Kidney tubule cell (primary cell): ENCODE data around the gene HMG20B.
A peak's percentile ranks its signal among the peaks of the same experiment; 100 is the strongest.
"Not testable (repeated sequence)": the region's sequence is repeated elsewhere in the genome, so short reads cannot be mapped to it uniquely, and the experiment has no call there.

Experiments used
- DNase-seq: peaks from one replicate; pipeline ENCODE4 v3.0.0-alpha.2; 2018; ENCODE audit warnings: low spot score

HMG20B gene

DNA sequence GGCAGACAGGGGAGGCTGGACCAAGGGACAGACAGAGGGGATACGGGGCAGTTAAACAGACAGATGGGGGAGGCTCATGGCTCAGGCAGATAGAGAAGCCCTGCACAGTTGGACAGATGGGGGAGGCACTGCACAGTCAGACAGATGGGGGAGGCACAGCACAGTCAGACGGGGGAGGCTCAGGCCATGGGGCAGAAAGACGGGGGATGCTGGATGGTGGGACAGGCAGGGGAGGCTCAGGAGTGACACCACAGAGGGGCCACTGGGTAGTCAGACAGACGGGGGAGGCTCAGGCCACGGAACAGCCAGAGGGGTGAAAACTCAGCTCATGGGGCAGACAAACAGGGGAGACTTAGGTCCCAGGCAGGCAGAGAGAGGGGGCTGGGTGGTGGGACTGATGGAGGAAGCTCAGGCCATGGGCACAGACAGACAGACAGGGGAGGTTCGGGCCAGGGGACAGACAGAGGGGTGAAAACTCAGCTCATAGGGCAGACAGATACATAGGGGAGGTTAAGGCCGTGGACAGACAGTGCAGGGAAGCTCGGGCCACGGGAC lies 16.2 kb upstream of the HMG20B start:
- no peak for DNase-seq

DNA sequence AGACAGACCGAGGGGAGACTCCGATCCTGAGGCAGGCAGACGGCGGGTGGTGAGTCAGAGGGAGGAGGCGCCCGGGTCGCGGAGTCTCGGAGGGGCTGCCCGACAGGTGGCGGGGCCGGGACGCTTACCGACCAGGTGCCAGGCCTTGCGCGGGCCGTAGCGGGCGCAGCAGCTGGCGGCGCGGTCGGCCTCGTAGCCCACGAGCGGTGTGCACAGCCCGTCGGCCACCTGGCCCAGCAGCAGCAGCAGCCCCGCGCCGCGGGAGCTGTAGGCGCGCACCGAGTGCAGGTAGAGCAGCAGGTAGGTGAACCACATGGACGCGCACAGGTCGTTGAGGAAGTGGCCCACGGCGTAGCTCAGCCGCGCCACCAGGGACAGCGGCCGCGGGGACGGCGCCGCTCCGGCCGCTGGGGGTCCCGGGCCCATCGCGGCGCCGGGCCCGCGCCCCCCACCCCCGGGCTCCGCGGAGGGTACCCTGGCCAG lies 15.7 kb upstream of the HMG20B start:
- peak; percentile 74 for DNase-seq

GRCh38 chr19:3557461-3558248 lies 15.1 kb upstream of the HMG20B start, which contains the start of gene MFSD12:
TSS of gene MFSD12 (minus strand) at chr19:3557586. CDS start at chr19:3557403, 183 bp downstream.
- peak; percentile 94 for DNase-seq

- DNase-seq: no peak
Observed at GRCh38 chr19:3563709-3564524, 8.8 kb upstream of the HMG20B start.

GRCh38 chr19:3565139-3565538 lies 7.6 kb upstream of the HMG20B start:
- DNase-seq: peak; percentile 66

DNA sequence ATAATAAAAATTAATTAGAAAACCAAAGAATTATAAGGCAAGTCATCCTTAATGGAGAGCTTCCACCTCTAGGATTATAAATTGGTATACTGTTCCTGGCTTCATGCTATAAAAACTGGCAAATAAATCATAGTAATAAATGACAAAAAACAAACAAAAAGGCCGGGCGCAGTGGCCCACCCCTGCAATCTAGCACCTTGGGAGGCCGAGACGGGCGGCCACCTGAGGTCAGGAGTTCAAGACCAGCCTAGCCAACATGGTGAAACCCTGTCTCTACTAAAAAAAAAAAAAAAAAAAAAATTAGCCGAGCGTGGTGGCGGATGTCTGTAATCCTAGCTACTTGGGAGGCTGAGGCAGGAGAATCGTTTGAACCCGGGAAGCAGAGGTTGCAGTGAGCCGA lies 2.7 kb upstream of the HMG20B start:
- DNase-seq: not testable (repeated sequence)

- DNase-seq: no peak
Observed at GRCh38 chr19:3570606-3571011, 2.1 kb upstream of the HMG20B start.

DNA sequence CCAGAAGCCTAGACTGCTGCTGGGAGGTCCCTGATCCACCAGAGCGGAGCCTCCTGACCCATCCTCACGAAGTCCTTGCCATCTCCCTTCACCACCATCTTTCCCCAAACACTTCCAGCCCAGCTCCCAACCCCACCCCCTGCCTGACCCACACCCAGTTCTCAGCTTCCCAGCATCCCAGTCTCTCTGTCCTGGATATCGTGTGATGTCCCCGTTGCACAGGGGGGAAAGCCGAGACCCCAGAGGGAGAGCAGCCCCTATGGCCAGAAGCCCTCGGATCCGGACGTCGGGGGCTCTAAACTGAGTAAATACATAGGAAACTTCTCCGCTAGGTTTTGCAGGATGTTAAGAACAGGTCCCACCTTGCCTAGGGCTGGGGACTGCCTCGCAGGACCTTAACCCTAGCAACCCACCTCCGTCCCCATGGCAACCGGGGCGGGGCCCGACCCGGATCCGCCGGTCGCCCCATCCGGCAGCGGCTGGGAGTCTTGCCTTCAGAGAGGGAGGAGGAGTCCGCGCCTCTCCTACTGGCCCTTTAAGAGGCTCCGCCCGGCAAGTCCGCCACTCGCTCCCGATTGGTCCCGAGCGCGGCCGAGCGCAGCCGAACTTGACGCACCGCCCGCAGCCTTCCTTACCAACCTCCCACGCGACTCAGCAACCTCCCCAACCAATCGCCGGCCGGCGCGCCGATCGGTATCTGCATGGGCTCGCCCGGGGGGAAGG lies 451 bp upstream of the HMG20B start:
- peak; percentile 100 for DNase-seq

GRCh38 chr19:3573162-3573857 lies 566 bp downstream of the HMG20B start:
- no peak for DNase-seq

DNA sequence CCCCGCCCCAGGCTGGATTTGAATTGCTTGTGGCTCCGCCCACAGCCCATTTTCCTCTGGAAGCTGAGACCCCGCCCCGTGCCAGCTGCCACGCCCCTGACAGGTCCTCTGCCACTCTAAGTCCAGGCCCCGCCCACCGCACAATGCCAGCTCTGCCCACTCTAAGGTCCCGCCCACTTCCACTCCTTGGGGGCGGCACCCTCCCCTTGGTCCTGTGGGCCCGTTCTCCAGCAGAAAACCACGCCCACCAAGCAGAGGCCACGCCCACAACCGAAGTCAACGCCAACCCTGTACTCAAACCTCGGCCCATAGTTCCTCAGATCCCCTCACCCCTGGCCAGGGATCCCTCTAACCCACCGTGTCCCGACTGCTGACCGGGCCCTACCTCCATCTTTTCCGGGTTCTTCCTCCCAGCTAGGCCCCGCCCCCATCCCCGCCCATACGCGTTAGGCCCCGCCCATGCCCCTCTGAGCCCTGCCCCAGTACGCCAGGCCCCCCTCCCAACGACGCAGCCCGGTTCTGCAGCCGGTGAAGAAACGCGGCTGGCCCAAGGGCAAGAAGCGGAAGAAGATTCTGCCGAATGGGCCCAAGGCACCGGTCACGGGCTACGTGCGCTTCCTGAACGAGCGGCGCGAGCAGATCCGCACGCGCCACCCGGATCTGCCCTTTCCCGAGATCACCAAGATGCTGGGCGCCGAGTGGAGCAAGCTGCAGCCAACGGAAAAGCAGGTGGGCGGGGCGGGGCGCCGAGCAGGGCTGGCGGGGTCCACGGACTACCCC lies 1.3 kb downstream of the HMG20B start:
- peak; percentile 96 for DNase-seq

DNA sequence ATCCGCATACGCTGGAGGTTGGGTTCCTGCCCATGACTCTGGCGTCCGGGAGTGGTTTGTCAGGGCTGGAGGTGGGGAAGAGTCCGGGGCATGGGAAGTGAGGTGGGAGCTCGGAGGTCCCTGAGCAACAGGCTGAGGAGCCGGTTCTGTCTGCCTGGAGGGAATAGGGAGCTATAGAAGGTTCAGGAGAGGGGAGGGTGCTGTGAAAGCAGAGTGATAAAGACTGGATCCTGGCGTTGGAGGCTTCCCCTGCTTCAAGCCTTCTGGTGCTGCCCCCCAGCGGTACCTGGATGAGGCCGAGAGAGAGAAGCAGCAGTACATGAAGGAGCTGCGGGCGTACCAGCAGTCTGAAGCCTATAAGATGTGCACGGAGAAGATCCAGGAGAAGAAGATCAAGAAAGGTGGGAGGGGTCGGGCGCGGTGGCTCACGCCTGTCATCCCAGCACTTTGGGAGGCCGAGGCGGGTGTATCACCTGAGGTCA lies 2.6 kb downstream of the HMG20B start:
- no peak for DNase-seq

- DNase-seq: no peak
Observed at GRCh38 chr19:3575949-3576673, 3.4 kb downstream of the HMG20B start.

- DNase-seq: no peak
Observed at GRCh38 chr19:3576696-3577443, 4.1 kb downstream of the HMG20B start.

DNA sequence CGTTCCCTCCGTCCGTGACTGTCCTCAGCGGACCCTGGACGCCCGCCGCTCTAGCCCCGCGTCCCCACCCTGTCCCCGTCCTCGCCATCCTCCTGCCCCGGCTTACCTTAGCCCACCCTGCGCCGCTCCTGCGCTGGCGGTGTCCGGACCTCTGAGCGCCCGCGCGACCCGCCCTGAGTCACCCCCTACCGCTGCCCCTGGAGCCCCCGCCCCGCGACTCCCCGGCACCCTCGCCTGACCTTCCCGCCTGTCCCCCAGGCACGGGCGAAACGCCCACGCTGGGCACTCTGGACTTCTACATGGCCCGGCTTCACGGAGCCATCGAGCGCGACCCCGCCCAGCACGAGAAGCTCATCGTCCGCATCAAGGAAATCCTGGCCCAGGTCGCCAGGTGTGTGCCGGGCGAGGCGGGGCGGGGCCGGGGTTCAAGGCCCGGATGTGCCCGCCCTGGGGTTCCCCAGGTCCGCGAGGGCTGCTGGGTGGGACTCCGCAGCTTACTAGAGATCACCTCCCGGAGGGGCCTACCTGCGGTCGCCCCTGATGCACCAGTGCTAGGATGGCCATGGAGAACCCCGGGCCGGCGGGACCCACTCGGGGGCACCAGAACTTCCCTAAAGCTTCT lies 5.1 kb downstream of the HMG20B start:
- DNase-seq: no peak

DNA sequence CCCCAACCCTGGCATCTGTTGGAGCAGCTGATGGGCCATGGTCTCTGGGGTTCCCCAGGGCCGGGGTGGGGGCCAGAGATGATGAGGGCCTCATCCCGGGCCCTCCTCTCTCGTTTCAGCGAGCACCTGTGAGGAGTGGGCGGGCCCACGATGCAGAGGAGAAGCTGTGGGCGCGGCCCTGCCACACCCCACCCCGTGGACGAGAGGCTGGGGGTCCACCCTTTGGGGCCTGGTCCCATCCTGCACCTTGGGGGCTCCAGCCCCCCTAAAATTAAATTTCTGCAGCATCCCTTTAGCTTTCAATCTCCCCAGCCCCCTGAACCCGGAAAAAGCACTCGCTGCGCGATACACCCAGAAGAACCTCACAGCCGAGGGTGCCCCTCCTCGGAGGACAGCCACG lies 5.6 kb downstream of the HMG20B start:
- no peak for DNase-seq

- peak; percentile 73 for DNase-seq
Observed at GRCh38 chr19:3580156-3580934, 7.6 kb downstream of the HMG20B start.

GRCh38 chr19:3581792-3582191 lies 9.0 kb downstream of the HMG20B start:
- DNase-seq: not testable (repeated sequence)
